ENCODE results near the gene SERPINA3. TPM values are rescaled to one million over a fixed set of nuclear protein-coding genes. Genes with fewer than 3 reads are reported as not detected.

The SERPINA3 gene
- total RNA-seq, 5 donors from 2014 or later (not counting 1 experiment from before 2014, with no cell fraction given): 4.0 to 6.1 (median 4.4) TPM; not detected in 2

GRCh38 chr14:94663965-94664704 is 51.9 kb downstream of the SERPINA3 start:
- Histone ChIP-seq H3K36me3 (ENCODE audit: control insufficient read depth in 2 of 2, extremely low read depth in 1 of 2, insufficient read depth in 1 of 2, low read length in 1 of 2) (no peaks in the 10 kb centered on the region), H3K27ac (ENCODE audit: low read length) (no peak overlapping the region), H3K4me1 (ENCODE audit: control insufficient read depth in 1 of 2, extremely low read depth in 1 of 2, insufficient read depth in 2 of 2, low read length in 2 of 2) (no peaks in the 10 kb centered on the region), H3K4me3 (ENCODE audit: control insufficient read depth in 1 of 2, extremely low read depth in 1 of 2, low read length in 1 of 2) (no peak overlapping the region), H3K9me3 (no peaks in the 10 kb centered on the region), H3K27me3 (replicated peaks in 1 of 2; ENCODE audit: control insufficient read depth in 2 of 2, extremely low read depth in 1 of 2, insufficient read depth in 2 of 2, low read length in 1 of 2) (peaks cover 2 to 13% of the 10 kb centered on the region in 2 experiments)
- Mint-ChIP-seq H3K4me1 (no peaks in the 10 kb centered on the region), H3K36me3 (no peaks in the 10 kb centered on the region), H3K4me3 (no peak overlapping the region), H3K27me3 (peaks cover 31 to 36% of the 10 kb centered on the region in 2 donors), H3K9me3 (peaks cover 0 to 8% (median 0%) of the 10 kb centered on the region in 3 donors), H3K27ac (no peak overlapping the region)
- 89% methylated on average over 7 of the region's 11 CpGs for WGBS (ENCODE audit: insufficient coverage)
- CTCF ChIA-PET: no interaction called here
- ATAC-seq (replicated peaks in 1 of 4): no peak
- DNase-seq: no peak
- POLR2A ChIA-PET: no interaction called here

DNA sequence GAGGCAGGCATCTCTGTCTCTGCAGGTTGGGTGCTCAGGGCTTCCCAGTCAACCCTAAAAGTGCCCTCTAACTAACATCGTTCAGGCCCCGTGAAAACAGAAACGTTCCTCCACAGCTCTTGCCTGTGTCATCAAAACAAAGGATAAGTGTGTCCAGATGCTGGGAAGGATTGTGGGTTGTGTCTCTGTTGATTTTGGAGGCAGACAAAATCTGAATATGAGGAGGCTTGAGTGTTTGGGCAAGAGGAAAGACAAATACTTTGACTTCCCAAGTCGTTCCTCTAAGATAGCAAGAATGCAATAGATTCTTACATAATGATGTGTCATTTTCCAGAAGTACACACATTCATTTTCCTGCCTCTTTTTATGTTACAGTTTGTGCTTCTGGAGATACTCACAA is 52.9 kb downstream of the SERPINA3 start:
- CTCF ChIA-PET: no interaction called here
- DNase-seq: no peak
- H3K4me3 ChIP-seq (ENCODE audit: control insufficient read depth in 1 of 2, extremely low read depth in 1 of 2, low read length in 1 of 2): no peak overlapping the region
- H3K27ac Mint-ChIP-seq: no peak overlapping the region
- no peaks in the 10 kb centered on the region for H3K4me1 Mint-ChIP-seq
- peaks cover 2 to 13% of the 10 kb centered on the region in 2 experiments for H3K27me3 ChIP-seq (replicated peaks in 1 of 2; ENCODE audit: control insufficient read depth in 2 of 2, extremely low read depth in 1 of 2, insufficient read depth in 2 of 2, low read length in 1 of 2)
- H3K9me3 Mint-ChIP-seq: peaks cover 0 to 8% (median 0%) of the 10 kb centered on the region in 3 donors
- ATAC-seq (replicated peaks in 1 of 4): no peak
- no peaks in the 10 kb centered on the region for H3K9me3 ChIP-seq
- no peak overlapping the region for H3K4me3 Mint-ChIP-seq
- no peaks in the 10 kb centered on the region for H3K36me3 Mint-ChIP-seq
- no peaks in the 10 kb centered on the region for H3K36me3 ChIP-seq (ENCODE audit: control insufficient read depth in 2 of 2, extremely low read depth in 1 of 2, insufficient read depth in 1 of 2, low read length in 1 of 2)
- no CpG with 5 or more reads among the region's 4 CpGs for WGBS (ENCODE audit: insufficient coverage)
- POLR2A ChIA-PET: no interaction called here
- H3K27me3 Mint-ChIP-seq: peaks cover 26 to 31% of the 10 kb centered on the region in 2 donors
- H3K4me1 ChIP-seq (ENCODE audit: control insufficient read depth in 1 of 2, extremely low read depth in 1 of 2, insufficient read depth in 2 of 2, low read length in 2 of 2): no peaks in the 10 kb centered on the region
- no peak overlapping the region for H3K27ac ChIP-seq (ENCODE audit: low read length)

- H3K4me1 ChIP-seq (ENCODE audit: control insufficient read depth in 1 of 2, extremely low read depth in 1 of 2, insufficient read depth in 2 of 2, low read length in 2 of 2): no peaks in the 10 kb centered on the region
- Mint-ChIP-seq H3K9me3 (peaks cover 0 to 8% (median 0%) of the 10 kb centered on the region in 3 donors), H3K27ac (no peak overlapping the region), H3K4me3 (no peak overlapping the region), H3K27me3 (peaks cover 23 to 27% of the 10 kb centered on the region in 2 donors), H3K4me1 (no peaks in the 10 kb centered on the region), H3K36me3 (no peaks in the 10 kb centered on the region)
- H3K27me3 ChIP-seq (replicated peaks in 1 of 2; ENCODE audit: control insufficient read depth in 2 of 2, extremely low read depth in 1 of 2, insufficient read depth in 2 of 2, low read length in 1 of 2): peaks cover 0 to 13% of the 10 kb centered on the region in 2 experiments
- H3K27ac ChIP-seq (ENCODE audit: low read length): no peak overlapping the region
- ATAC-seq (replicated peaks in 1 of 4) (no peak), DNase-seq (no peak)
- WGBS (ENCODE audit: insufficient coverage): no CpG with 5 or more reads among the region's 2 CpGs
- H3K36me3 ChIP-seq (ENCODE audit: control insufficient read depth in 2 of 2, extremely low read depth in 1 of 2, insufficient read depth in 1 of 2, low read length in 1 of 2): no peaks in the 10 kb centered on the region
- H3K9me3 ChIP-seq: no peaks in the 10 kb centered on the region
- CTCF ChIA-PET: no interaction called here
- POLR2A ChIA-PET: no interaction called here
- H3K4me3 ChIP-seq (ENCODE audit: control insufficient read depth in 1 of 2, extremely low read depth in 1 of 2, low read length in 1 of 2): no peak overlapping the region
Measured at GRCh38 chr14:94665544-94665943, 53.4 kb downstream of the SERPINA3 start.

GRCh38 chr14:94670692-94671285 is 58.6 kb downstream of the SERPINA3 start:
- Mint-ChIP-seq H3K27ac (no peak overlapping the region), H3K4me1 (no peaks in the 10 kb centered on the region), H3K27me3 (peaks cover 2 to 16% of the 10 kb centered on the region in 2 donors), H3K36me3 (no peaks in the 10 kb centered on the region), H3K4me3 (no peak overlapping the region), H3K9me3 (no peaks in the 10 kb centered on the region)
- H3K27me3 ChIP-seq (replicated peaks in 1 of 2; ENCODE audit: control insufficient read depth in 2 of 2, extremely low read depth in 1 of 2, insufficient read depth in 2 of 2, low read length in 1 of 2): peaks cover 0 to 9% of the 10 kb centered on the region in 2 experiments
- no peak overlapping the region for H3K27ac ChIP-seq (ENCODE audit: low read length)
- H3K9me3 ChIP-seq: no peaks in the 10 kb centered on the region
- ATAC-seq (replicated peaks in 1 of 4): no peak
- H3K4me1 ChIP-seq (ENCODE audit: control insufficient read depth in 1 of 2, extremely low read depth in 1 of 2, insufficient read depth in 2 of 2, low read length in 2 of 2): no peaks in the 10 kb centered on the region
- H3K4me3 ChIP-seq (ENCODE audit: control insufficient read depth in 1 of 2, extremely low read depth in 1 of 2, low read length in 1 of 2): no peak overlapping the region
- POLR2A ChIA-PET: no interaction called here
- CTCF ChIA-PET: interaction anchor here in 1 of 2 donors (0.5 kb wide), 1 partner anchor 18 kb away, joined by 5 read pairs; no protein-coding TSS in a partner anchor
- H3K36me3 ChIP-seq (ENCODE audit: control insufficient read depth in 2 of 2, extremely low read depth in 1 of 2, insufficient read depth in 1 of 2, low read length in 1 of 2): no peaks in the 10 kb centered on the region
- 72% methylated on average over 8 of the region's 11 CpGs for whole genome bisulfite sequencing (ENCODE audit: insufficient coverage)
- no peak for DNase-seq

DNA sequence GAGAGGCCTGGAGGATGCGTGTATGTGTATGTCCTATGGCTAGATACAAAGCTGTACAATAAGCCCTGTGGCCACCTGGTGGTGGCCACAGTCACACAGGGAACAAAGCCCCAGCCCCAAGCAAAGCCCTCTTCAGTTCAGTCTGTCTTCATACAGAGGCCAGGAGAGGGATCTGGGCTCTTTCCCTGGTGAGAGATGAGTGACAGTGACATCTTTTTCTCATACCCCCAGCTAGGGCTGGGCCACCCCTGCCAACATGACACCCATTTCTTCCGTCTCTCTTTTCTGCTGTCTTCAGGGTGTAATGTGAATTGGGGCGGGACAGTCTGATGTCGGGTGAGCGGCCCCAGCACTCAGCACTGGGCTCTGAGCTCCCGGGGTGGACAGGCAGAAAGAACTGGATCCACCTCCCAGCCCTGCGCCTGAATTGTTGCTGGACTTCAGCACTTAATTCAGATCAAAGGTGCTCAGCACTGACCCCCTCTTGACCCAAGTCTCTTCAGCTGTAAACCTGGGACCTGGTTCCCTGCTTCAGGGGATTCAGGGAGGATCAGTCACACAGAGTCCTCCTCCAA is 59.8 kb downstream of the SERPINA3 start:
- H3K9me3 ChIP-seq: no peaks in the 10 kb centered on the region
- H3K27me3 ChIP-seq (replicated peaks in 1 of 2; ENCODE audit: control insufficient read depth in 2 of 2, extremely low read depth in 1 of 2, insufficient read depth in 2 of 2, low read length in 1 of 2): peaks cover 0 to 9% of the 10 kb centered on the region in 2 experiments
- 82% methylated on average over 5 of the region's 7 CpGs for WGBS (ENCODE audit: insufficient coverage)
- H3K4me3 Mint-ChIP-seq: no peak overlapping the region
- CTCF ChIA-PET: no interaction called here
- no peaks in the 10 kb centered on the region for H3K36me3 ChIP-seq (ENCODE audit: control insufficient read depth in 2 of 2, extremely low read depth in 1 of 2, insufficient read depth in 1 of 2, low read length in 1 of 2)
- no peaks in the 10 kb centered on the region for H3K4me1 ChIP-seq (ENCODE audit: control insufficient read depth in 1 of 2, extremely low read depth in 1 of 2, insufficient read depth in 2 of 2, low read length in 2 of 2)
- H3K9me3 Mint-ChIP-seq: no peaks in the 10 kb centered on the region
- DNase-seq (no peak), ATAC-seq (replicated peaks in 1 of 4) (no peak)
- no peaks in the 10 kb centered on the region for H3K36me3 Mint-ChIP-seq
- POLR2A ChIA-PET: no interaction called here
- H3K4me1 Mint-ChIP-seq: no peaks in the 10 kb centered on the region
- H3K27me3 Mint-ChIP-seq: peaks cover 3 to 16% of the 10 kb centered on the region in 2 donors
- H3K4me3 ChIP-seq (ENCODE audit: control insufficient read depth in 1 of 2, extremely low read depth in 1 of 2, low read length in 1 of 2): no peak overlapping the region
- no peak overlapping the region for H3K27ac ChIP-seq (ENCODE audit: low read length)
- H3K27ac Mint-ChIP-seq: no peak overlapping the region

GRCh38 chr14:94673071-94673470 is 60.9 kb downstream of the SERPINA3 start:
- H3K27ac Mint-ChIP-seq: no peak overlapping the region
- Histone ChIP-seq H3K36me3 (ENCODE audit: control insufficient read depth in 2 of 2, extremely low read depth in 1 of 2, insufficient read depth in 1 of 2, low read length in 1 of 2) (no peaks in the 10 kb centered on the region), H3K27me3 (replicated peaks in 1 of 2; ENCODE audit: control insufficient read depth in 2 of 2, extremely low read depth in 1 of 2, insufficient read depth in 2 of 2, low read length in 1 of 2) (peaks cover 0 to 19% of the 10 kb centered on the region in 2 experiments), H3K9me3 (no peaks in the 10 kb centered on the region), H3K4me3 (ENCODE audit: control insufficient read depth in 1 of 2, extremely low read depth in 1 of 2, low read length in 1 of 2) (no peak overlapping the region), H3K27ac (ENCODE audit: low read length) (no peak overlapping the region), H3K4me1 (ENCODE audit: control insufficient read depth in 1 of 2, extremely low read depth in 1 of 2, insufficient read depth in 2 of 2, low read length in 2 of 2) (no peaks in the 10 kb centered on the region)
- WGBS (ENCODE audit: insufficient coverage): 80% methylated on average over 2 of the region's 7 CpGs
- no peak overlapping the region for H3K4me3 Mint-ChIP-seq
- ChIA-PET CTCF (no interaction called here), POLR2A (no interaction called here)
- H3K4me1 Mint-ChIP-seq: no peaks in the 10 kb centered on the region
- H3K9me3 Mint-ChIP-seq: no peaks in the 10 kb centered on the region
- no peaks in the 10 kb centered on the region for H3K36me3 Mint-ChIP-seq
- H3K27me3 Mint-ChIP-seq: peaks cover 8 to 12% of the 10 kb centered on the region in 2 donors
- DNase-seq (no peak), ATAC-seq (replicated peaks in 1 of 4) (no peak)
